GM18907 (cell line): ENCODE results near the gene LMNTD2.

ENCODE experiments used
- ATAC-seq: cut with Tn5 transposase; IDR thresholded peaks from one replicate; pipeline ENCODE4 v1.9.1; 2021; ENCODE audit warnings: mild to moderate bottlenecking, moderate library complexity; ENCODE audit not compliant: unreplicated experiment

LMNTD2 gene

GRCh38 chr11:535519-536454, 24.8 kb downstream of the LMNTD2 start, which contains the start of gene HRAS:
Gene HRAS (minus strand): TSS chr11:535576.
- ATAC-seq: peak; percentile 57

- ATAC-seq: no peak
Measured at GRCh38 chr11:535210-535518, 25.4 kb downstream of the LMNTD2 start.

GRCh38 chr11:534396-535209, 25.9 kb downstream of the LMNTD2 start:
- no peak for ATAC-seq

- ATAC-seq: no peak
Measured at GRCh38 chr11:533586-534395, 26.7 kb downstream of the LMNTD2 start.

GRCh38 chr11:532986-533585, 27.5 kb downstream of the LMNTD2 start:
- no peak for ATAC-seq

- no peak for ATAC-seq
Measured at GRCh38 chr11:532527-532985, 28.0 kb downstream of the LMNTD2 start.

- ATAC-seq: no peak
Measured at GRCh38 chr11:531919-532526, 28.5 kb downstream of the LMNTD2 start.

- ATAC-seq: no peak
Measured at GRCh38 chr11:530960-531831, 29.3 kb downstream of the LMNTD2 start.

GRCh38 chr11:529728-530411, 30.7 kb downstream of the LMNTD2 start:
- ATAC-seq: no peak

- ATAC-seq: no peak
Measured at GRCh38 chr11:528815-529727, 31.5 kb downstream of the LMNTD2 start.

GRCh38 chr11:528166-528814, 32.2 kb downstream of the LMNTD2 start:
- ATAC-seq: no peak

- no peak for ATAC-seq
Measured at GRCh38 chr11:526192-526591, 34.3 kb downstream of the LMNTD2 start.

GRCh38 chr11:521177-521688, 39.3 kb downstream of the LMNTD2 start:
- no peak for ATAC-seq

- no peak for ATAC-seq
Measured at GRCh38 chr11:520428-521176, 39.9 kb downstream of the LMNTD2 start.

GRCh38 chr11:518463-519202, 41.9 kb downstream of the LMNTD2 start:
- ATAC-seq: peak; percentile 82
